Stimulated activated memory B cell treated with anti-CD40 and anti-IgM and Interleukin-4, amounts not matched to agents 10 μg/mL and 1 μg/mL and 100 μg/mL, for 72 hours (primary cell): ENCODE data around the gene EFHC1.

Source experiments
- ATAC-seq: fragments of 150-1000 bp; cut with Tn5 transposase; 2 replicates; pipeline ENCODE4 v1.10.0; 2021
- H3K27ac Mint-ChIP-seq: one replicate; pipeline ENCODE4 v1.8.0; 2022; ENCODE audit warnings: mild to moderate bottlenecking, mixed read lengths
- H3K27me3 Mint-ChIP-seq: one replicate; pipeline ENCODE4 v1.8.0; 2022; ENCODE audit warnings: mixed read lengths
- H3K36me3 Mint-ChIP-seq: one replicate; pipeline ENCODE4 v1.8.0; 2022; ENCODE audit warnings: mixed read lengths
- H3K4me1 Mint-ChIP-seq: one replicate; pipeline ENCODE4 v1.8.0; 2022; ENCODE audit warnings: mixed read lengths
- H3K4me3 Mint-ChIP-seq: one replicate; pipeline ENCODE4 v1.8.0; 2022; ENCODE audit warnings: mild to moderate bottlenecking, moderate library complexity, mixed read lengths
- H3K9me3 Mint-ChIP-seq: one replicate; pipeline ENCODE4 v1.8.0; 2022; ENCODE audit warnings: mixed read lengths

EFHC1 gene

GRCh38 chr6:52566201-52566600, 146.1 kb downstream of the EFHC1 start:
- H3K36me3 Mint-ChIP-seq, result peaks cover 7% of the 10 kb centered on the region
- H3K4me3 Mint-ChIP-seq, result no peak overlapping the region
- ATAC-seq, result no peak
- H3K9me3 Mint-ChIP-seq, result no peaks in the 10 kb centered on the region
- H3K27me3 Mint-ChIP-seq, result no peaks in the 10 kb centered on the region
- H3K4me1 Mint-ChIP-seq, result peaks cover 58% of the 10 kb centered on the region
- H3K27ac Mint-ChIP-seq, result no peak overlapping the region

GRCh38 chr6:52566853-52567279, 146.7 kb downstream of the EFHC1 start:
- Mint-ChIP-seq H3K27me3 (no peaks in the 10 kb centered on the region), H3K36me3 (peaks cover 7% of the 10 kb centered on the region), H3K4me1 (peaks cover 65% of the 10 kb centered on the region), H3K4me3 (no peak overlapping the region), H3K9me3 (no peaks in the 10 kb centered on the region), H3K27ac (no peak overlapping the region)
- no peak for ATAC-seq

GRCh38 chr6:52568320-52568719, 148.2 kb downstream of the EFHC1 start:
- H3K4me3 Mint-ChIP-seq, result no peak overlapping the region
- no peaks in the 10 kb centered on the region for H3K9me3 Mint-ChIP-seq
- peaks cover 7% of the 10 kb centered on the region for H3K36me3 Mint-ChIP-seq
- no peak overlapping the region for H3K27ac Mint-ChIP-seq
- ATAC-seq, result no peak
- H3K27me3 Mint-ChIP-seq, result no peaks in the 10 kb centered on the region
- H3K4me1 Mint-ChIP-seq, result peaks cover 71% of the 10 kb centered on the region

- Mint-ChIP-seq H3K4me3 (no peak overlapping the region), H3K36me3 (no peaks in the 10 kb centered on the region)
- ATAC-seq, result no peak
These were observed 150.2 kb downstream of the EFHC1 start for GRCh38 chr6:52570291-52570700.

GRCh38 chr6:52571099-52571755, 151.1 kb downstream of the EFHC1 start:
- H3K9me3 Mint-ChIP-seq, result no peaks in the 10 kb centered on the region
- no peak overlapping the region for H3K4me3 Mint-ChIP-seq
- H3K27me3 Mint-ChIP-seq, result no peaks in the 10 kb centered on the region
- H3K4me1 Mint-ChIP-seq, result peaks cover 75% of the 10 kb centered on the region
- ATAC-seq, result no peak
- no peak overlapping the region for H3K27ac Mint-ChIP-seq
- no peaks in the 10 kb centered on the region for H3K36me3 Mint-ChIP-seq

More at GRCh38 chr6:52570291-52570700, 150.2 kb downstream of the EFHC1 start:
- no peaks in the 10 kb centered on the region for H3K27me3 Mint-ChIP-seq
- peaks cover 74% of the 10 kb centered on the region for H3K4me1 Mint-ChIP-seq
- H3K9me3 Mint-ChIP-seq, result no peaks in the 10 kb centered on the region
- H3K27ac Mint-ChIP-seq, result no peak overlapping the region

GRCh38 chr6:52572536-52572935, 152.4 kb downstream of the EFHC1 start:
- H3K36me3 Mint-ChIP-seq, result no peaks in the 10 kb centered on the region
- H3K4me3 Mint-ChIP-seq, result no peak overlapping the region
- no peaks in the 10 kb centered on the region for H3K27me3 Mint-ChIP-seq
- no peak for ATAC-seq
- peak overlapping the region; percentile 35 for H3K27ac Mint-ChIP-seq
- H3K4me1 Mint-ChIP-seq, result peaks cover 75% of the 10 kb centered on the region
- H3K9me3 Mint-ChIP-seq, result no peaks in the 10 kb centered on the region

- H3K4me3 Mint-ChIP-seq, result no peak overlapping the region
- H3K4me1 Mint-ChIP-seq, result peaks cover 71% of the 10 kb centered on the region
- H3K27ac Mint-ChIP-seq, result peak overlapping the region; percentile 35
- no peaks in the 10 kb centered on the region for H3K9me3 Mint-ChIP-seq
- H3K27me3 Mint-ChIP-seq, result no peaks in the 10 kb centered on the region
- H3K36me3 Mint-ChIP-seq, result no peaks in the 10 kb centered on the region
- no peak for ATAC-seq
These were observed 153.2 kb downstream of the EFHC1 start for GRCh38 chr6:52573295-52573694.
